HG02763 (cell line): ENCODE data around the gene BMERB1.
"Not testable (repeated sequence)": the region's sequence is repeated elsewhere in the genome, so short reads cannot be mapped to it uniquely, and the experiment has no call there.

ENCODE experiments used
- ATAC-seq: cut with Tn5 transposase; IDR thresholded peaks from one replicate; pipeline ENCODE4 v1.9.1; 2021; ENCODE audit warnings: mild to moderate bottlenecking, moderate library complexity; ENCODE audit not compliant: unreplicated experiment

BMERB1 gene

GRCh38 chr16:15607221-15607699 is 172.9 kb downstream of the BMERB1 start:
- not testable (repeated sequence) for ATAC-seq

DNA sequence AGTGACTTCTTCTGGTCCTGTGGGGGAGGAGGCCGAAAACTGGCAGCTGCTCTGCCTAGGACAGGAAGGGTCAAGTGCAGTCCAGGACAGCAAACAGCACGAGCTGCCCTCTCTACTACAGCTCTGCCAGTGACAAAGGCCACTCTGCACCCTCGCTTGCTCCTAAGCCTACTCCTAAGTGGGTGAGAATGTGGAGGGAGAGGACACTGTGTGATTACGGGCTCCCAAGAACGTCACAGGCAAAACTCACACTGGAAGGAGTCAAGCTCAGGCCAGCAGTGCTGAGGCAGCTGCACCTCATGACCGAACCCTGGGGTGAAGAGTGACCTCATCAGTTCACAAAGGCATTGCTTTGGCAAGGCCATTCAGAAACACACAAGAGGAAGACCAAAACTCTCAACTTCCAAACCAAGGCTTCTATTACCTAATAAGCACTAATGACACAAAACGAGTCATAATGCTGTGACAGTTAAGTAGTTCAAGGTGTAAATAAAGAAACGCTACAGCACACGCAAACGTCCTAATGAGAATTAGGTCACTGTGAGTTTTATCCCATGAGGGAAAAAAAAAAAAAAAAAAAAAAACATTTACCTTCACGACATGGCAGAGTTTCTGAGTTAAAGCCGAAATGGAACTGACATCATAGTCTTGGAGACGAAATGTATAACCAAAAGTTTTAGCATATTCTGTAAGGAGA is 173.5 kb downstream of the BMERB1 start:
- ATAC-seq, result no peak

- ATAC-seq, result no peak
These were observed 174.3 kb downstream of the BMERB1 start for GRCh38 chr16:15608398-15609285.

DNA sequence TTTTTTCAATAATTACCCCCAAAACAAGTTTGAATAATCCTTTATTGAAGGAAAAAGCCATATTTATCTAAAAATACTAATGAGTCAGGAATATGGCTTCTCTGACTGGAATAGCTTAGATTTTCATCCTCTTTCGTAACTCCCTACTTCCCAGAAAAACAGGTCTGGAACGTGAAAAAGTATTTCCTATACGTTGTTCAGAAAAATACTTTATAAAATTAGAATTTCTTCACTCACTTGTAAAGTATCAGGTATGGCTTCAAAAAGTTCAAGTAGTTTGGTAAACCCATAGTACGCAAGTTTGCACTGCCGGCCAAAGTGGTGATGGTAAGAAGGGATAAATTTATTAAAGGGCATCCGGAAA is 174.9 kb downstream of the BMERB1 start:
- ATAC-seq, result no peak

DNA sequence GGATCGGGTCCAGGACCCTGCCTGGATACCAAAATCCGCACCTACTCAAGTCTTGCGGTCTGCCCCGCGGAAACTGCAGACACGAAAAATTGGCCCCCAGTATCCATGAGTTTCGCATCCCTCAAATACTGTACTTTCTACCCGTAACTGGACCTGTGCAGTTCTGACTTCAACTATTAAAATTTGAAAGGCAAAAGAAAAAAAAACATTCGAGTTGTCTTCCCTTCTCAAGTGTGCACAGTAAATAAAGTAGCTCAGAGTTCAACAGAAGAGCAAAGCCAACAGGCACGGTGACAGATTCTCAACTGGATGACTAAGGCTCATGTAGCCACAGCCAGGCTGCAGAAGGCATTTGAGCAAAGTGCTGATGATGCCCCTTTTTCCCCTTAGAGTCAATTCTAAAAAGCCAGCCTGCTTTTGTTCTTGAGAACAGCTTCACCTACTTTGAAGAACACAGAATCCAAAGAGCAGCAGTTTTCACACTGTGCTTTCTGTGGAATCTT is 176.0 kb downstream of the BMERB1 start:
- no peak for ATAC-seq

- ATAC-seq, result no peak
These were observed 177.2 kb downstream of the BMERB1 start for GRCh38 chr16:15611610-15612009.

DNA sequence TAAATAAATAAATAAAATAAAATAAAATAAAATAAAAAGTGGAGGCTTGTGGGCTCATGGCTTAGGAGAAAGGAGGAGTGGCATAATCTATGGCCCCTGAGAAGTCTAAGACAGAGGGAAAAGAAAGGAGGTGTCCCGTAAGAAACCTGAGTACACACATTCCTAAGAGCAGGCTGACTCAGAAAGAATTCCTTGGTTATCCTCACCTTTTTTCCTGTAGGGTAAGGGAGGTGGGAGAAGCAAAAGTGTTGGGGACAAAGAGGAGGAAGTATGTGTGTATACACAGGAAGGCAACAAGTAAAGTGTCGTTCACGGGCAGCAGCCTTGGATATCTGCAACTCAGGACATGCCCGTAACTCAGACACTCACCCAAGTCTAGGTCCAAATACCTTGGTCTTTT is 179.3 kb downstream of the BMERB1 start:
- no peak for ATAC-seq

- no peak for ATAC-seq
These were observed 181.6 kb downstream of the BMERB1 start for GRCh38 chr16:15616012-15616411.

- ATAC-seq, result no peak
These were observed 182.2 kb downstream of the BMERB1 start for GRCh38 chr16:15616475-15617165.

DNA sequence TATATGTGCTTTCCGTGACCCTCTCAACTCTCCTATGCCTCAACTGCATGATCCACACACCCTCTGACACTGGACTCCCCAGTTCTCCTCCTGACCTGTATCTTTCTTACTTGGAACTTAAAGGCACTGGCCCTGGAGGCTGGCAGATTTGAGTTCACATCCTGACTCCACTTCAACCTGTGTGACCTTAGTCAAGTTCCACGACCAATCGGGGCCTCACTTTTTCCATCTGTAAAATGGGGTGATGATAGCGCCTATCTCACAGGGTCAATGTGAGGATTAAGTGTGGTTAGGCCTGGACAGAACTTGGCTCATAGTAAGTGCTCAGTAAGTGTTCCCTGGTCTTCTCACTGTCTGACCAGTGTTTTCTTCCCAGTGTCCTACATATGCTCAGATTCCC is 183.5 kb downstream of the BMERB1 start:
- no peak for ATAC-seq

- no peak for ATAC-seq
These were observed 184.0 kb downstream of the BMERB1 start for GRCh38 chr16:15618392-15618791.

GRCh38 chr16:15620611-15621195 is 186.3 kb downstream of the BMERB1 start:
- no peak for ATAC-seq

- no peak for ATAC-seq
These were observed 187.1 kb downstream of the BMERB1 start for GRCh38 chr16:15621456-15621855.

GRCh38 chr16:15621889-15622288 is 187.5 kb downstream of the BMERB1 start:
- ATAC-seq, result no peak

DNA sequence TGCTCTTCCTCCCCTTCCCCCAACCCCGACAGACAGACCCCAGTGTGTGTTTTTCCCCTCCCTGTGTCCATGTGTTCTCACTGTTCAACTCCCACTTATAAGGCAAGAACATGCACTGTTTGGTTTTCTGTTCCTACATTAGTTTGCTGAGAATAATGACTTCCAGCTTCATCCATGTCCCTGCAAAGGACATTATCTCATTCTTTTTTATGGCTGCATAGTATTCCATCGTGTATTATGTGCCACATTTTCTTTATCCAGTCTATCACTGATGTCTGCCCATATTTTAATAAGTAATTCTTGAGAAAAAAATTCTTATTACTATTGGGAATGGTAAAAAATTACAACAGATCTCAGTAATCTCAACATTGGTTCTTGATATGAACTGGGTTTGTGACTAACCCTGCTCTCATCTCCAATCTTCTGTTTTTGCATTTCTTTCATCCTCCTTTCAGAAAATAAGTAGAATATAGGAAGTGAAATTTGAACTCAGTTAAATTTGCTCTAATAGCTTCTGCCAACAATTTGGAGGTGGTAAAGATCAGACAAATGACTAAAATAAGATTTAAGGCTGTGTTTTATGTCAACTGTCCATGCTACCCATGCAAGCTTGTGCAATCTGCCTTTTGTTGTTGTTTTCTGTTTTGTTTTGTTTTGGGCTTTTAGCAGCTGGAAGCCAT is 197.5 kb downstream of the BMERB1 start:
- ATAC-seq, result no peak

GRCh38 chr16:15635926-15636325 is 201.5 kb downstream of the BMERB1 start:
- ATAC-seq, result no peak

DNA sequence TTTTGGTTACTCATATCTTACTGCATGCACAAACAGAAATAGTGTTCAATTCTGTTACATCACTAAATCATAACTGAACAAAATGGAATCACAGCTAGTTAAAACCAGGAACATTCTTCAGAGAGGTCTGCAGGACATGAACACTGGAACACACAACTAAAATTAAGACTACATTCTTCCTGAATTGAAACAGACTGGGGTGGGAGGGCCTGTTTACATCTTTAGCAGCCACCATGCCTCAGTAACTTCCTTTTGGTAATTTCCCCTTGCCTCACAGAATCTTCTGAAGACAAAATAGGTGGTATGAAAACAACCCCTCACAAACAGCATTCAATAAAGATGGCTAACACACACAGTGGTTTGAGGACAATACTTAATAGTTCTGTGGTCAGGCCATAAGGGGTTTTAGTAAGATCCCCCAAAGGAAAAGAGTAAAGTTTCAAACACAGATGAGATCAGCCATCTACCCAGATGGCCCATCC is 202.0 kb downstream of the BMERB1 start:
- ATAC-seq, result no peak
